Stimulated activated CD8-positive, alpha-beta memory T cell treated with anti-CD3 and anti-CD28 coated beads, Interleukin-15, amount 100 ng/mL, for 1 hour (primary cell): ENCODE measurements around the gene CNDP1.
"Not testable (repeated sequence)": the region's sequence is repeated elsewhere in the genome, so short reads cannot be mapped to it uniquely, and the experiment has no call there.

ENCODE experiments used
- DNase-seq: peaks from one replicate; pipeline ENCODE4 v3.0.0-alpha.2; 2020; ENCODE audit warnings: low read depth

Gene CNDP1

GRCh38 chr18:74546751-74547530 is 12.6 kb downstream of the CNDP1 start:
- no peak for DNase-seq

GRCh38 chr18:74547860-74548259 is 13.6 kb downstream of the CNDP1 start:
- no peak for DNase-seq

DNA sequence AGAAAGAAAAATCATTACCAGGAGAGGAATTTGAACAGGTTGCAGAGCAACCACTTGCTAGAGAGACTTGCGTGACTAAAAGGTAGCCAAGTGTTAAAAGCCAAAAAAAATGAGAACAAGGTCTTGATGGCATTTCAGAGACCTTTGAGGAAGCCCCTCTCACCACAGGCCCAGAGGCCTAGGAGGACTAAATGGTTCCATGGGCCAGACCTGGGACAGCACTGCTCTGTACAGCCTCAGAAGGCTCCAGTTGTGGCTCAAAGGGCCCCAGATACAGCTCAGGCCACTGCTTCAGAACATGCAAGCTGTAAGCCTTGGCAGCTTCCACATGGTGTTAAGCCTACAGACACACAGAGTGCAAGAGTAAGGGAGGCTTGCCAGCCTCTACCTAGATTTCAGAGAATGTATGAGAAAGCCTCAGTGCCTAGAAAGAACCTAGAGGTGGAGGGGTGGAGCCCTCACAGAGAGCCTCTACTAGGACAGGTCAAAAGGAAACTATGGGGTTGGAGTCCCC is 15.3 kb downstream of the CNDP1 start:
- no peak for DNase-seq

- no peak for DNase-seq
These were observed 16.6 kb downstream of the CNDP1 start for GRCh38 chr18:74550886-74551285.

DNA sequence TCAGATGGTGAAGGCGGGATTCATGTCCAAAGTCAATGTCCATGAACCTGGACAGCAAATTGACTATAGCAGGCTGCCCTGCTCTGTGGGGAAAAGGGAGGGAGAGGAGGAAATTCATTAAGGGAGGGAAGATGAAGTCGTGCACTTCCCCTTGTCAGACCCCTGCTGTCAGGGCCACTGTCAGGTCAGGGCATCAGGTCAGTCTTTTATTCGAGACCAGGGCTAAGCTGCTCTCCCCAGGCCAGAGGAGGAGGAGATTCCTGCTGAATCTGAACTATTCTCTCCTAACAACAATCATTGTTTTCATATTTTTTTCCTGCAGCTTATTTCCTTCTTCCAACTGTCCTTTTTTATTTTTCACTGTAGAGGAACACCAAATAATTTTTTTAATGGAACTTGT is 17.2 kb downstream of the CNDP1 start:
- DNase-seq, result no peak

GRCh38 chr18:74551936-74552555 is 17.7 kb downstream of the CNDP1 start:
- peak; percentile 67 for DNase-seq

GRCh38 chr18:74556126-74556525 is 21.8 kb downstream of the CNDP1 start:
- no peak for DNase-seq

- no peak for DNase-seq
These were observed 23.8 kb downstream of the CNDP1 start for GRCh38 chr18:74558096-74558495.

GRCh38 chr18:74562131-74562730 is 27.9 kb downstream of the CNDP1 start:
- DNase-seq, result no peak

DNA sequence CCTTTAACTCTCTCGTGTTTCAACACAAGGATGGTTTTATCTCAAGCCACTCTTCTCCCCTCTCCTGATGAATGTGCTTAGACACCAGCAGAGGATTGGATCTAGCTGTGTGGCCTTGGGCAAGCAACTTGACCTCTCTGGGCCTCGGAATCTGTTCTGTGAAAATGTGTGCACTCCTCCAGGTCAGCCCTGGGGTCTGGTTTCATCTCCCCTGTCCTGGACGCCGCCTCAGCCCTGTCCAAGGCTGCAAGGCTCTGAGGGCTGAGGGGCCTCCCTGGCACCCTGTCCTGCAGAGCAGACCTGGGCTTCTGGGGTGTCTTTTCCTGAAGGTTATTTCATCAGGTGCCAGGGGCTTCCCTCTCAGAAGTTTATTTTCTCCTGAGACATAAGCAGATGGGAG is 28.5 kb downstream of the CNDP1 start:
- DNase-seq, result no peak

GRCh38 chr18:74563999-74564398 is 29.7 kb downstream of the CNDP1 start:
- no peak for DNase-seq

DNA sequence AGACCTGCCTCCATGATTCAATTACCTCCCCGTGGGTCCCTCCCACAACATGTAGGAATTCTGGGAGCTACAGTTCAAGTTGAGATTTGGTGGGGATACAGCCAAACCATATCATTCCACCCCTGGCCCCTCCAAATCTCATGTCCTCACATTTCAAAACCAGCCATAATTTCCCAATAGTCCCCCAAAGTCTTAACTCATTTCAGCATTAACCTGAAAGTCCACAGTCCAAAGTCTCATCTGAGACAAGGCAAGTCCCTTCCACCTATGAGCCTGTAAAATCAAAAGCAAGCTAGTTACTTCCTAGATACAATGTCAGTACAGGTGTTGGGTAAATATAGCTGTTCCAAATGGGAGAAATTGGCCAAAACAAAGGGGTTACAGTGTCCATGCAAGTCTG is 30.9 kb downstream of the CNDP1 start:
- not testable (repeated sequence) for DNase-seq

GRCh38 chr18:74565993-74566392 is 31.7 kb downstream of the CNDP1 start:
- not testable (repeated sequence) for DNase-seq

GRCh38 chr18:74567822-74568221 is 33.5 kb downstream of the CNDP1 start:
- no peak for DNase-seq

DNA sequence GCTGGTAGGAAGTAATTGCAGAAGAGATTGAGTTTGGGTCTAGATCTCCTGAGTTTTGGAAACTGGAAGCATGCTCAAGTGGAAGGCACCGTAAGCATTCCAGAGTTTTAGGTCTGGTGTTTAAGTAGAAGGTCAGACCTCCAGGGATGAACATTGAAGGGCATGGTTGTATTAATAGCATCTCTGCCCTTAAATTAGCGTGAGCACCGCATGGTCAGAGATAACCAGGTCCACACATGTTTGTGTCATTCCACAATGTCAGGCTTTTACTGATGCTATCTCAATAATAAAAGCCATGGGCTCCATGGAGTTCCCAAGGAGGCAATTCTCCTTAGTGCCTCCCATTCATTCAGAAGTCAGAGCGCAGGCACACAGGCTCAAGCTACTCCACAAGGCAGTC is 35.1 kb downstream of the CNDP1 start:
- no peak for DNase-seq

DNA sequence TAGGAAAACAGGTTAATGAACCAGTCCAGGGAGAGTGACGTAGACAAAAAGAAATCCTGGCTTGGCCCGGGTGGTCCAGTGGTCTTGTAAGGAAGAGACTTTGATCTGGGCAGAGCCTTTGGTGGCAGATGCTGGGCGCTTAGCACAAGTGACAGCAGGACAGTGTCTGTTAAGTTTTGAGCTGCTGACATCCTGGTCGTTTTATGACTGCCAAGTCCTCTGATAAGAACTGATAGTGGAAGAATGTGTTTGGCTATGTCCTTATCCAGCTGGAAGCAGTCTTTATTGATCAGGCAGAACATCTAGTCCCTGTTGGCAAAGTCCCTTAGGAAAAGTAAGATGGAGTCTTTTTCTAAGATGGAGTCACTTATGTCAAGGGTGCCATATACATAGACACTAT is 36.0 kb downstream of the CNDP1 start:
- DNase-seq, result no peak

- no peak for DNase-seq
These were observed 37.8 kb downstream of the CNDP1 start for GRCh38 chr18:74571895-74572680.

DNA sequence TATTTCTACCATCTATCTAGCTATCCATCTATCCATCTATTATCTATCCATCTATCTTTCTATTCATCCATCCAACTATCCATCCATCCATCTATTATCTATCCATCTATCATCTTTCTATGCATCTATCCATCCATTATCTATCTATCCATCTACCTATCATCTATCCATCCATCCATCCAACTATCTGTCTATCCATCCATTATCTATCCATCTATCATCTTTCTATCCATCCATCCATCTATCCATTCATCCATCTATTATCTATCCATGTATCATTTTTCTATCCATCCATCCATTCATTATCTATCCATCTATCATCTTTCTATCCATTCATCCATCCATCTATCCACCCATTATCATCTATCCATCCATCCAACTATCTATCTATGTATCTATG is 38.8 kb downstream of the CNDP1 start:
- no peak for DNase-seq

- no peak for DNase-seq
These were observed 40.6 kb downstream of the CNDP1 start for GRCh38 chr18:74574916-74575315.

GRCh38 chr18:74577019-74577418 is 42.7 kb downstream of the CNDP1 start:
- no peak for DNase-seq

- DNase-seq, result no peak
These were observed 45.3 kb downstream of the CNDP1 start for GRCh38 chr18:74579496-74580065.

DNA sequence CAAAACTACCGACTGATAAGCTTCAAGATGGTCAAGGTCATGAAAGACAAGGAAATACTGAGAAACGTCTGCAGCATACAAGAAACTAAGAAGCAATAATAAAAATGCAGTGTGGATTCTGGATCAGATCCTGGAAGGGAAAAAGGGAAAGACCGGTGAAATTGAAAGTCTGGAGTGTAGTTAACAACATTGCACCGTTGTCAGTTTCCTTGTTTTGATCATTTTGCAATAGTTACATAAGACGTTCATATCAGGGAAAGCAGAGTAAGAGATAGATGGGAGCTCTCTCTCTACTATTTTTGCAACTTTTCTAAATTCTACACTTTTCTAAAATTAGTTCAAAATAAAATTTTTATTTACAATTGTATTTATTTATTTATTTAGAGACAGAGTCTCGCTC is 48.3 kb downstream of the CNDP1 start:
- no peak for DNase-seq
